ENCODE results near the gene TMEM150B.

Gene TMEM150B

DNA sequence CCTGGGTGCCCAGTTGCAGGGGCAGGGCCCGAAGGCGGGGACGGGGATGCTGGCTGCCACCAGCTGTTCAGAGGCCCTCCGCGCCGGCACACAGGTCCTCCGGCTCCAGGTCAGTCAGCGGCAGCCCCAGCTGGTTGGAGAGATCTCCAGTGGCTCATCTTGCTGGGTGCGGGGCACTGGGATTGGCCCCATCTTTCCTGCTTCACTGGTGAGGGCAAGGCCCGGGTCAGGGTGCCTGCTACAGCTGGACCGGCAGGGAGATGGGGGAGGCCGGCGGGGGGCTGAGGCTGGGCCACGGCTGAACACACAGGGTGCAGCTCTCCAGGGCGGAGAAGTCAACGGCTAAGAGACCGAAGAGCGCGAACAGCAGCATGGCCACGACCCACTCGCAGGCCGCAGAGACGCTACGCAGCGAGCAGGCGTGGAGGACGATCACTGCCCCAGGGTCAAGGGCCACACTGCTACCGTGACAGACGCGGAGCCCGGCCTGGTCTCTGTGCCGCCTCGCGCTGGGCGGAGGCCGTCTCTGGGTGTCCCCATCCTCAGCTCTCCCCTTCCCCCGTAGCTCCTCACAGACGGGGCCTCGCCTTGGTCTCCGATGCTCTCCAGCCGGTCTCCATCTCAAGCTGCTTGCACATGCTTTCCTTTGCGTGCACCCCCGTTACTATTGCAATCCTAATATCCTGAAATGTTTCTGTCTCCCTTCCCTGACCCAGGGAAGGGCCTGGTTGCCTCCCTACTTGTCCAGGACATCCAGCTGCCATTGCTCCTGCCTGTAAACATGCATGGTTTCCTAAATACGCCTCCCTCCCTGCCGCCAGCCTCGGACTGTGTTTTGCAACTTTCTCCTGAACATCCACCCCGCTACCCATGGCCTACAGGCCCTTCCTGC is 12.3 kb downstream of the TMEM150B start:
- no peak overlapping the region for H3K4me2 ChIP-seq (ENCODE audit: insufficient read depth, low read length)
- DNase-seq, result no peak
- H3K9ac ChIP-seq (ENCODE audit: low read depth, low read length), result no peak overlapping the region
- no peak overlapping the region for H3K27ac ChIP-seq (ENCODE audit: low read length)
- no peaks in the 10 kb centered on the region for H3K27me3 ChIP-seq (ENCODE audit: insufficient read depth, low read length, poor library complexity)
- H3K9me3 ChIP-seq (ENCODE audit: insufficient read depth, low read length, severe bottlenecking), result no peaks in the 10 kb centered on the region
- H4K20me1 ChIP-seq (ENCODE audit: insufficient read depth, low read length), result no peaks in the 10 kb centered on the region
- H2AFZ ChIP-seq (ENCODE audit: low read depth, low read length), result no peak overlapping the region
- peaks cover 9% of the 10 kb centered on the region; the same call in 1 of the 2 replicates for H3K36me3 ChIP-seq (ENCODE audit: insufficient read depth, low read length)
- H3K79me2 ChIP-seq (ENCODE audit: insufficient read depth, low read length), result no peaks in the 10 kb centered on the region
- no peaks in the 10 kb centered on the region for H3K4me1 ChIP-seq (ENCODE audit: insufficient read depth, low read length)
- TF ChIP-seq, protein P1, sequence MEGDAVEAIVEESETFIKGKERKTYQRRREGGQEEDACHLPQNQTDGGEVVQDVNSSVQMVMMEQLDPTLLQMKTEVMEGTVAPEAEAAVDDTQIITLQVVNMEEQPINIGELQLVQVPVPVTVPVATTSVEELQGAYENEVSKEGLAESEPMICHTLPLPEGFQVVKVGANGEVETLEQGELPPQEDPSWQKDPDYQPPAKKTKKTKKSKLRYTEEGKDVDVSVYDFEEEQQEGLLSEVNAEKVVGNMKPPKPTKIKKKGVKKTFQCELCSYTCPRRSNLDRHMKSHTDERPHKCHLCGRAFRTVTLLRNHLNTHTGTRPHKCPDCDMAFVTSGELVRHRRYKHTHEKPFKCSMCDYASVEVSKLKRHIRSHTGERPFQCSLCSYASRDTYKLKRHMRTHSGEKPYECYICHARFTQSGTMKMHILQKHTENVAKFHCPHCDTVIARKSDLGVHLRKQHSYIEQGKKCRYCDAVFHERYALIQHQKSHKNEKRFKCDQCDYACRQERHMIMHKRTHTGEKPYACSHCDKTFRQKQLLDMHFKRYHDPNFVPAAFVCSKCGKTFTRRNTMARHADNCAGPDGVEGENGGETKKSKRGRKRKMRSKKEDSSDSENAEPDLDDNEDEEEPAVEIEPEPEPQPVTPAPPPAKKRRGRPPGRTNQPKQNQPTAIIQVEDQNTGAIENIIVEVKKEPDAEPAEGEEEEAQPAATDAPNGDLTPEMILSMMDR (IDR thresholded peaks at IDR 0.05; ENCODE audit: borderline replicate concordance, extremely low read depth, low read length, poor library complexity, severe bottlenecking), result no peak
- no peak for TF ChIP-seq EZH2 (IDR thresholded peaks at IDR 0.05; ENCODE audit: borderline replicate concordance, low read depth, low read length, severe bottlenecking)
- ATAC-seq (ENCODE audit: insufficient read depth, low read depth), result no peak
- no peak overlapping the region for H3K4me3 ChIP-seq (ENCODE audit: low read depth in 1 of 2, low read length in 2 of 2)

DNA sequence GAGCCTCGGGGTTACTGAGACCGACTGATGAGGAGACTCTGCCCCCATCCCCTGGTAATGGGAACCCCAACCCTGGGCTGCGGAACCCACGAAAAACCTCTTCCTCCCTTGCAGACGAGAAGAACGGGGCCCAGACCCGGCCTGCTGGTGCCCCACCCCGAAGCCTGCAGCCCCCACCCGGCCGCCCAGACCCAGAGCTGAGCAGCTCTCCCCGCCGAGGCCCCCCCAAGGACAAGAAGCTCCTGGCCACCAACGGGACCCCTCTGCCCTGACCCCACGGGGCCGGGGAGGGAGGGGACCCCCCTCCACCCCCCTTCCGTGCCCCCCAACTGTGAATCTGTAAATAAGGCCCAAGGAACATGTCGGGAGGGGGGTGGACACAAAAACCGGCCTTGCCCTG is 13.3 kb downstream of the TMEM150B start:
- Histone ChIP-seq H3K9me3 (ENCODE audit: insufficient read depth, low read length, severe bottlenecking) (no peaks in the 10 kb centered on the region), H3K36me3 (ENCODE audit: insufficient read depth, low read length) (peaks cover 12% of the 10 kb centered on the region), H2AFZ (ENCODE audit: low read depth, low read length) (no peak overlapping the region), H3K9ac (ENCODE audit: low read depth, low read length) (no peak overlapping the region), H3K4me3 (ENCODE audit: low read depth in 1 of 2, low read length in 2 of 2) (no peak overlapping the region), H3K79me2 (ENCODE audit: insufficient read depth, low read length) (no peaks in the 10 kb centered on the region), H3K27ac (ENCODE audit: low read length) (no peak overlapping the region), H3K4me2 (ENCODE audit: insufficient read depth, low read length) (no peak overlapping the region), H3K27me3 (ENCODE audit: insufficient read depth, low read length, poor library complexity) (no peaks in the 10 kb centered on the region), H4K20me1 (ENCODE audit: insufficient read depth, low read length) (no peaks in the 10 kb centered on the region), H3K4me1 (ENCODE audit: insufficient read depth, low read length) (no peaks in the 10 kb centered on the region)
- no peak for DNase-seq
- no peak for ATAC-seq (ENCODE audit: insufficient read depth, low read depth)
- TF ChIP-seq, protein P1 (IDR thresholded peaks at IDR 0.05; ENCODE audit: borderline replicate concordance, extremely low read depth, low read length, poor library complexity, severe bottlenecking), result no peak
- no peak for TF ChIP-seq EZH2 (IDR thresholded peaks at IDR 0.05; ENCODE audit: borderline replicate concordance, low read depth, low read length, severe bottlenecking)

DNA sequence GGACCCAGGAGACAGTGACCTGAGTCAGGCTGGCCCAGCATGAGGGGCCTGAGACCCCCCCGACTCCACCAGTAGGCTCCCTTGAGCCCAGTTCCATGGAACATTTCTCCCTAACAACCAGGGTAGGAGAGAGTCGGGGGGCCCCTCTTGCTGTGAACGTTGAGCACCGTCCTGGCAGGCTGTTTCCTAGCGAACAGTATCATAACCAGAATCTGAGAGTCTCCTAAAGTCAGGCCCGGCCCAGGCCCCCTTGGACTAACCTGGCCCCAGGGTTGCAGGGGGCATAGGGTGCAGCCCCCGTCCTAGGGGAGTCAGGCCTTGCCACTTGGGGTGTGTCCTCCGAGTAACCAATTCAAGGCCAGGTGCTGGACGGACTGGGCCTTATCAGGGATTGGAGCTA is 13.7 kb downstream of the TMEM150B start:
- Histone ChIP-seq H3K4me2 (ENCODE audit: insufficient read depth, low read length) (no peak overlapping the region), H2AFZ (ENCODE audit: low read depth, low read length) (no peak overlapping the region), H3K9ac (ENCODE audit: low read depth, low read length) (no peak overlapping the region), H3K4me3 (ENCODE audit: low read depth in 1 of 2, low read length in 2 of 2) (no peak overlapping the region), H3K4me1 (ENCODE audit: insufficient read depth, low read length) (no peaks in the 10 kb centered on the region), H3K79me2 (ENCODE audit: insufficient read depth, low read length) (no peaks in the 10 kb centered on the region), H4K20me1 (ENCODE audit: insufficient read depth, low read length) (no peaks in the 10 kb centered on the region), H3K27me3 (ENCODE audit: insufficient read depth, low read length, poor library complexity) (no peaks in the 10 kb centered on the region), H3K9me3 (ENCODE audit: insufficient read depth, low read length, severe bottlenecking) (no peaks in the 10 kb centered on the region), H3K27ac (ENCODE audit: low read length) (no peak overlapping the region), H3K36me3 (ENCODE audit: insufficient read depth, low read length) (peaks cover 16% of the 10 kb centered on the region)
- DNase-seq (no peak), ATAC-seq (ENCODE audit: insufficient read depth, low read depth) (no peak)
- TF ChIP-seq, protein P1 (IDR thresholded peaks at IDR 0.05; ENCODE audit: borderline replicate concordance, extremely low read depth, low read length, poor library complexity, severe bottlenecking), result no peak
- TF ChIP-seq EZH2 (IDR thresholded peaks at IDR 0.05; ENCODE audit: borderline replicate concordance, low read depth, low read length, severe bottlenecking), result no peak

Data from DND-41 (cell line).